Measurements from ENCODE around the gene ARHGAP10.
"Not testable (repeated sequence)": the region's sequence is repeated elsewhere in the genome, so short reads cannot be mapped to it uniquely, and the experiment has no call there.

ARHGAP10 gene

GRCh38 chr4:148072789-148073188, 340.9 kb downstream of the ARHGAP10 start:
- DNase-seq = no peak

DNA sequence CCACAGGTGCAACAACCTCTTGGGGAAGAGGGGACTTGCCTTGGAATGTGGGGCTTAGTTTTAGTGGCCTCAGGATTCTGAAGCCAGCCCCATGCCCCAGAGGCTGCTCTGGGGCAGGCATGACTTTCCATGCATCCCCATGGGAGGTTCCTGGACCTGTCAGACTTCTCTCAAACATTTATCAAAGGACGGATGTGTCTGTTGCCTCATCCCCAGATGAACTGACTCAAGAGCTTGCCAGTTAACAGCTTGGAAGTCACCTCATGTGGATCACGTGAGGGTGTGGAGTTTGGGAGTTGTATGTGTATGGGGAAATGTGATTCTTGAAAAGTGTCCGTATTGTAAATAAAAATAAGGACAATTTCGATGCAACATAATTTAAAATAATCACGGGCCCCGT, 341.5 kb downstream of the ARHGAP10 start:
- no peak for DNase-seq

DNA sequence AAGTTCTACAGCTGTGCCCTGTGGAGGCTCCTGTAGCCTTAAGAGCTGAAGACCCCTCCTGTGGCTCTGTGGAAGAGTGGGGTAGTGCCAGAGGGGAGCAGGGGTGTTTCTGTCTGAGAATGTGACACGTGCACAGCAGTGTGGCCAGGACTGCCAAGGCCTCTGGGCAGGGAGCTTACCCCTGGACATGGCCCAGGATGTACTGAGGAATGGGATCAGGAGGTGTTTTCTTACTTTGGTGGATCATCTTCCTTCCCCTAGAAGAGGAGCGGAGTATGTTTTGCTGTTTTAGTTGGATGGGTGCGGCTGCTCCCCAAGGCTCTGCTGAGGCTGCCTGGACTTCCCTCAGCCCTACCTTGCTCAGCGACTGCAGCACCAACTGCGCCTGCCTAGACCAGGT, 342.6 kb downstream of the ARHGAP10 start:
- DNase-seq = no peak

DNA sequence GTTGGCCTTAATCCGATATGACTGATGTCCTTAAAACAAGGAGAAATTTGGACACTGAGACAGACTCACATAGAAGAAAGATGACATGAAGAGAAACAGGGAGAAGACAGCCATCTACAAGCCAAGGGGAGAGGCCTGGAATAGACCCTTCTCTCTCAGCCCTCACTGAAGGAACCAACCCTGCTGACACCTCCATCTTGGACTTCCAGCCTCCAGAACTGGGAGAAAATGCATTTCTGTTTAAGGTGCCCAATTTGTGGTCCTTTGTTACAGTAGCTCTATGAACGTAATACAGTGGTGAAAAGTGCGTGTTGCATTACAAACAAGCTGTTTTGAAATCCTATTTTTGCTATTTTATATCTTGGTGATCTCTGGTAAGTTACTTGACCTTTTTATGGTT, 343.6 kb downstream of the ARHGAP10 start:
- DNase-seq = no peak

- DNase-seq = no peak
Measured at GRCh38 chr4:148076964-148077363, 345.1 kb downstream of the ARHGAP10 start.

DNA sequence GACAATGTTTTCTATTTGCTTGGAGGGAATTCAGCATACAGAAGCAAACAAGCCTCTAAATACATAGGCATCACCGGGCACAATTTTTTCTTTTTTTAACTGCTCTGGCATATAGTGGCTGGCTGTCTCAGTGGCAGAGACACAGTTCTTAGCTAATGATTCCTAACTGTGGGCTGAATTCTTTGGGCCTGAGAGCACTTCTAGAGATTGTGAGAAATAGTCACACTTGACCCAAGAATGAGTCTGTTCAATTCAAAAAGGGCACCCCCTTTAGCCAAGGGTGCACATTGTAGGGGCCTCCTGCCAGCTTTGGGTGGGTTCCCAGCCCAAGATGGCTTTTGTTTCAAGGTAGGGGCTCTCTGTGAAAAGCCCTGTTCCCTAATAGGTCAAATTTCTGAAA, 345.7 kb downstream of the ARHGAP10 start:
- no peak for DNase-seq

DNA sequence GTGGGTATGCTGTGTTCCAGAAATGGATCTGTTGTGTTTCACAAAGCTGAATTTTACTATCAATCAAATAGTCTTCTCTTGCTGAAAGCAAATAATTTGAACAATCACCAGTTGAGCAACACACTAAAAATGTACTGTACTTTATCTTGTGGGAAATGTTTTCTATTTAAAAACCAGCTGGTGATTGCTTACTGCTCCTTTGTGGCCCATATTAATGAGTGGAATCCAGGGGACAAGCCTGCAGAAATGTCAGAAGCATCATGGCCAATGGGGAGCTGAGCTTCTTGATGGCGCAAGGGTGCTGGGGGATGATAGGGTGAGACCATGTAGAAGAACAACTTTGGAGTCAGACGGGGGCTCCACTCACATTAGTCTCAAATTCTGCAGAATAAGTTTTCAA, 346.2 kb downstream of the ARHGAP10 start:
- no peak for DNase-seq

DNA sequence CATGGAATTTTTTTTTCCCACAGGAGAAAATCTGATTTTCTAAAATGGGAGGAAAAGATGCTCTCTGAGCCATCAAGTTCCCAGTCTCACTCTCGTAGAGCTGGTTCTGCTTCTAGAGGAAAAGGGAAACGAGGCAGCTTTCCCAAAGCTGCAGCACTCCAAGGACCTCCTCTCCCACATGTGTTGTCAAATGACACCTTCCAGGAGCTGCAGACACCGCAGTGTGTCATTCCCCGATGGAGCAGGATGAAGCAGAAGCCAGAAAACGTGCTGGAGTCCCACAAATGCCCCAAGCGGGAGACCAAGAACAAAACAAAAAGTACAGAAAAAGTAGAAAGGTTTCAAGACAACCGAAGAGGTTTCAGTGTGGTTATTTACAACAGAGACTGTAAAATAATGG, 348.1 kb downstream of the ARHGAP10 start:
- no peak for DNase-seq

DNA sequence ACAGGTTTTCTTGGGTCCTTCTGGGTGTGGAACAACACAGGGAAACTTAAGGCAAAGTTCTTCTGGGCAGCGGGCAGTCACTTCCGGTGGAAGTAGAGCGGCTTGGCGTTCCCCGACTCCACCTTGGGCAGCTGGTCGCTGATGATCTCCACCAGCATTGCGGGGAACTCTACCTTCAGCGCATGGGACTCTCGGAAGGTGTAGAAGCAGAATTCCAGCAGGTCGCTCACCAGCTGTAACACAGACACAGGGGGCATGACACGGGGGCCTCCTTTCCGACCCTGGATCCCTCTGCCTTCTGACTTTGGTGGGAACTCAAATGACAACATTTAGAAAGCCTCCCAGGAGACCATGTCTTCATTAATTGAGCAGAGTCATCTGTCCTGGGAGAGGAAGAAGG, 349.4 kb downstream of the ARHGAP10 start:
- DNase-seq = no peak

GRCh38 chr4:148081745-148082144, 349.9 kb downstream of the ARHGAP10 start:
- no peak for DNase-seq

DNA sequence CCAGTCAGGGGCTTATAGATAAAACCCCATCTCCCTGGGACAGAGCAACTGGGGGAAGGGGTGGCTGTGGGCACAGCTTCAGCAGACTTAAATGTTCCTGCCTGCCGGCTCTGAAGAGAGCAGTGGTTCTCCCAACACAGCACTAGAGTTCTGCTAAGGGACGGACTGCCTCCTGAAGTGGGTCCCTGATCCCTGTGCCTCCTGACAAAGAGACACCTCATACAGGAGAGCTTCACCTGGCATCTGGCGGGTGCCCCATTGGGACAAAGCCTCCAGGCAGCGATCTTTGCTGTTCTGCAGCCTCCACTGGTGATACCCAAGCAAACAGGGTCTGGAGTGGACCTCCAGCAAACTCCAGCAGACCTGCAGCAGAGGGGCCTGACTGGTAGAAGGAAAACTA, 351.2 kb downstream of the ARHGAP10 start:
- not testable (repeated sequence) for DNase-seq

DNA sequence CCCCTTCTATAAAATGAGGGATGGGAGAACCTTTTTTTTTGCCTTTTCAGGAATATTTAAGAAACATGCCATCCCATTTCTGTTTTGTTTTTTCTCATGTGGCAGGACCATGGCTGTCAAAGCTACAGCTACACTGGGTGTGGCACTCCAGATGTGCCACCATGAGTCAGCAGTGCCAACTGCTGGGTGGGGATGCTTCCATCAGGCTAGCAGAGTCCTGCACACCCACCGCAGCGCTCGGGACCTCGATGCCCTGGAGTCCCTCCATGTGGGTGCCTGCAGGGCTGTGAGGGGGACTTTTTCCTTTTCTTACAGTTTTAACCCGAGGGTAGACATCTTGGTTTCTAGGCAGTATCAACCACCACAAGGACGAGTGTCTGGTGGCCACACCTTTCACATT, 357.7 kb downstream of the ARHGAP10 start:
- DNase-seq = no peak

- DNase-seq = no peak
Measured at GRCh38 chr4:148090029-148090428, 358.1 kb downstream of the ARHGAP10 start.

GRCh38 chr4:148090503-148091476, 358.9 kb downstream of the ARHGAP10 start:
- no peak for DNase-seq

DNA sequence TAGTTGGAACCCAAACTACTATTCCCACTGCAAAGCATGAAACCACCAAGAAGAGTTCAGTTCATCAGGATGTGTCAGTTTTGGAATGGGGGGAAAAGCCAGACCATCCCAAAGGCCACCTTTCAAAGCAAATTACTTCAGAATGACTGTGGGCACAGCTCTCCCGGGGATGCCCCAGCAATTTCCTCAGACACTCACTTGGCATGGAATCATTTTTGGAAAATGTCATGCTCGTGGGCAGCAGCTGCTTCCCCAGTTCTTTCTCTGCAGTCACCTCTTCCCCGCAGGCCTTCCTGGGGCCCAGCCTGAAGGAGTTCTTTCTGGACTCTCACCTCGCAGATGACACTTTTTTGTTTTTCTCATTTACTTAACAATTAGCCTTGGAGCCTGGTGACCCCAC, 360.0 kb downstream of the ARHGAP10 start:
- DNase-seq = no peak

DNA sequence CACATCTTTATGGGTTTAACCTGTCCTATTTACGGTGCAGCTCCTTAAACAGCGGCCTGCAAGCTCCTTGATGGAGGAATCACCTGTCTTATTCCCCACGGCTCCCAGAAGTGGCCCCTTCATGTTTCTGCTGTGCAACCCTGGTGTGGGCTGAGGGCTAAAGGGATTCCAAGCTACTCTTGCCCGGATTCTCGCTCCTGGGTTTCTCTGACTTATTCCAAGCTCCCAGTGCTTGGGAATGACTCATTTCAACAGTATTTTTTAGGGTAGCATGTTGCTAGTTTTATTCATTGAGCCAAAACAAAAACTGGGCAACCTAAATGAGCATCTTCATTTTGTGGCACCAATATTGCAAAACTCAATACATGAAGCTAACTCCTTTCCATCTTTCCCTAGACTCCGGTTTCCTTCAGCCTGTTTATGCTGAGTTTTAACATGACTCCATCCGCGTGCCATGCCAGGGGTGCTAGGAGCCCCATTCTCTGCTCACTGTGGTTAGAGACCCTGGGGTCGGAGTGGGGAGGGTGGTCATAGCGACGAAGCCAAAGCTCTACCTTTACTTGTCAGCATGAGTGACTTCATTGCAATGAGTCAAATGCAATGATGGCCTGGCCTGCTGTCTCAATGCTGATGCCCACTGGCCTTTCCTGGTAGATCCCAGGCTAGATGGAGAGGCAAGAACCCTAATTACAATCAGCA, 360.6 kb downstream of the ARHGAP10 start:
- DNase-seq = no peak

DNA sequence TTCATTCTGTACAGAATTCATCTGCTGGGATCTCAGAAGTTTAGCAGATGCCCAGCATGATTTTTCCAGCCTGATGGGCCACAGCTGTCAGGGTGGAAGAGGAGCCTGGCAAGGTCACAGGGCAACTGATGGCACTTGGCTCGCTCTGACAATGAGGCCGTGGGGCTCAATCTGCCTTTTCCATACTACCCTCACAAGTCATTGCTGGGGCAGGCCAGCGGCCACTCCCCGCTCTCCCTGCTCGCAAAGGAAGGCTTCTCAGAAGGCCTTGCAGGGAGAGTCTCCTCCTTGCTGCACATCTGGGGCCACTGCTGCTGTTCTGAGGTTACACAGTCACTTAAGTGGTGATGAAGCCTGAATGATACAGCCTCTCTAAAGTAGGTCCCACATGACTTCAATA, 361.2 kb downstream of the ARHGAP10 start:
- DNase-seq = no peak

DNA sequence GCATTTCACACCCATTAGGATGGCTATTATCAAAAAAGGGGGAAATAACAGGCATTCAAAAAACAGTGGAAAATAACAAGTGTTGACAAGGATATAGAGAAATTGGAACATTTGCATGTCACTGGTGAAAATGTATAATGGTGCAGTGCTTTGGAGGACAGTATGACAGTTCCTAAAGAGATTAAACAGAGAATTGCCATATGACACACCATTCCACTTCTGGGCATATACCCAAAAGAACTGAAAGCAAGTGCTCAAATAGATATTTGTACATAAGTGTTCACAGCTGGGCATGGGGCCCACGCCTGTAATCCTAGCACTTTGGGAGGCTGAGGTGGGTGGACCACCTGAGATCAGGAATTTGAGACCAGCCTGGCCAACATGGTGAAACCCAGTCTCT, 362.3 kb downstream of the ARHGAP10 start:
- DNase-seq = no peak

DNA sequence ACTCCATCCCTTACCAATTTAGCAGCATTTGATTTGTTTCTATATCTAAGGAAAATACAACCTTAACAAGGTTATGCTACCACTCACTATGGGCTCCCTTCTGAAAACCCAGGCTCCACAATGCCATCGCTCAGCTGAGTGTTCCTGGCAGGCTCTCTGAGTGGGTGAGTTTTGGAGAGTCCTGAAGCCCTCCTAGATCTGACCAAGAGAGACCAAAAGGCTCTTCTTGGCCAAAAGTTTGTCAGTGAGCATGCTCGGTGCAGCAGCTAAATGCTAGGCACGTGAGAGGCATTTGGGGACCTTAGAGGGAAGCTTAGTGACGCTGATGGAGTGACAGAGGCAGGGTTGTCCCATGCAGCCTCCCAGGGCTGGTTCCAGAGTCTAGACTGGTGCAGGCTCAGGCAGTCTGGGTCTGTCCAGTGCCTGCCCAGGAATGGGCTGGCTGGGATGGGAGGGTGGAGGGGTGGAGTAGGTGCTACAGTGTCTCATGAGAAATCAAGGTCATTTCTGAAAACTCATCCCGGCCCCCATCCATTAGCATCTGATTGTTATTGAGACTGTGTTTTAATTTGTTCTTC, 363.5 kb downstream of the ARHGAP10 start:
- no peak for DNase-seq

- no peak for DNase-seq
Measured at GRCh38 chr4:148097801-148098200, 365.9 kb downstream of the ARHGAP10 start.

DNA sequence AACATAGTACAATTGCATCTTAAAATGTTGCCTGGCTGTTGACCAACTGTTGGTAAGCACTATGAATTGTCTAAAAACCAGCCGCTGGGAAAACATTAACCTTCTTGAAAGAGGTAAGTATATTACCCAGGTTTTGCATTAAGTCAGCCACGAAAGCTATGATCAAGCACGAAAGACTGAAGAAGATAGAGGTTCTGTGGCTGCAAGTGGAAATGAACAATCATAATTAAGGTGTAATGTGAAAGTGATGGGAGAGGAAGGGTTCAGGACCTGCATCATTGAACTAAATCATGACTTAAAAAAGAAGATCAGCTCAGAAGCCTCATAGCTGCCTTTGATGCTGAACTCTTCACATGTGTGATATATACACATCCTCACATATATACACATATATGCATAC, 369.3 kb downstream of the ARHGAP10 start:
- no peak for DNase-seq

DNA sequence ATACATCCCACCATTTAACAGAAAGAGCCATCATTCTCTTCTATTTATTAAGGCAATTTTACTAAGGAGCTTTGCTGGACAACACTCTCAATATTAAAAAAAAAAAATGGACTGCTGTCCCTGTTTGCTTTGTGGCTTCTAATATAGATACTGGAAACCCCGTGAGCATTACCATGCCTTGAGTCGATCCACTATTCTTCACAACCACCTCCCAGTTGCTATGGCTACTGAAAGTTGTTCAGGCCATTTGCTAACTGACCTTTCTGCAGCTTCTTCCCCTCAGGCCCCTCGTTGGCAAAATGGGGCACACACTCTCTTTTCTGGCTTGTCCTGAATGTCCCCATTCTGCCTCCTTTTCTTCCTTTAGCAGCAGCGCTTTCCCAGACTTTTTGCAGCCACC, 369.9 kb downstream of the ARHGAP10 start:
- DNase-seq = no peak

- no peak for DNase-seq
Measured at GRCh38 chr4:148103597-148104355, 371.9 kb downstream of the ARHGAP10 start.

All from T-helper 9 cell (primary cell).